Stimulated activated CD4-positive, alpha-beta T cell treated with anti-CD3 and anti-CD28 coated beads, Interleukin-4, amount 100 ng/mL, for 48 hours (primary cell): ENCODE measurements around the gene LRRC72.
"Not testable (repeated sequence)": the region's sequence is repeated elsewhere in the genome, so short reads cannot be mapped to it uniquely, and the experiment has no call there.

Source experiments
- DNase-seq, 2 donors: peaks; one replicate each; pipeline ENCODE4 v3.0.0-alpha.2; 2020; ENCODE audit warnings: low read depth in 2 of 2

LRRC72 gene

GRCh38 chr7:16526742-16527540 is at the start of gene LRRC72:
Gene LRRC72 (plus strand): TSS chr7:16526825. CDS start chr7:16526953, 128 bp downstream.
- DNase-seq: no peak

DNA sequence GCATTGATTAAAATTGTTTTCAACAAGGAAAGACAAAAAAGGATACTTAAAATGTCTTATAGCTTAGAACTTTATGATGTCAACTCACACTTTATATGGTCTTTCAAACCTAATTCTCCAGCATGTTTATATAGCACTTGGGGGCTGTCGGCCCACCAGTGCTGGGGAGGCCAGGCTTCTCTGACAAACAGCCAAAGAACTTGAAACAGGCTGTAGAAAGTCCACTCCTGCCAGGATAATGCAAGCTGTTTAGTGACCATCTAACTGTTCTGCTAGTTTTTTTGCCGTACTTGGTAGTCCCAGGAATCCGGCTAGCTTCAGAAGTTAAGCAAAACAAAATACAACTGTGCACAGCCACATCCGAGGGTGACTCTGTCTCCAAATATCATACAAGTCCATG is 47.5 kb upstream of the LRRC72 start:
- no peak for DNase-seq

- no peak for DNase-seq
These were observed 47.0 kb upstream of the LRRC72 start for GRCh38 chr7:16479591-16479990.

- no peak for DNase-seq
These were observed 42.0 kb upstream of the LRRC72 start for GRCh38 chr7:16484453-16485158.

DNA sequence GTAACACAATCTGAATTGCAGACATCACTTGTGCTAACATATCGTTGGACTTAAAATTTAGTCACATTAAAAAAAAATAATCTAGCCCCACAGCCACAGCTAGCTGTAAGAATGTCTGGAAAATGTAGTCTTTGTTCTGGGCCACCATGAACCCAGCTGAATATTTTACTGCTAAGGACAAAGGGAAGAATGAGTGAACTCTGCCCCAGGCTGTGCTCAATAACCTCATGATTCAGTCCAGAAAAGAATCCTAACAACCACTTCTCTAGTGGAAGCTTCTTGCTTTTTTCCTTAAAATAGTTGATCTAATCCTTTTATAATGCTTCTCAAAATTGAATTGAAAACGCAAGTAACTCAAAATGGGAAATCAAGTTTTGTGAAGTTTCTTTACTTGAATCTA is 35.5 kb upstream of the LRRC72 start:
- DNase-seq: no peak

DNA sequence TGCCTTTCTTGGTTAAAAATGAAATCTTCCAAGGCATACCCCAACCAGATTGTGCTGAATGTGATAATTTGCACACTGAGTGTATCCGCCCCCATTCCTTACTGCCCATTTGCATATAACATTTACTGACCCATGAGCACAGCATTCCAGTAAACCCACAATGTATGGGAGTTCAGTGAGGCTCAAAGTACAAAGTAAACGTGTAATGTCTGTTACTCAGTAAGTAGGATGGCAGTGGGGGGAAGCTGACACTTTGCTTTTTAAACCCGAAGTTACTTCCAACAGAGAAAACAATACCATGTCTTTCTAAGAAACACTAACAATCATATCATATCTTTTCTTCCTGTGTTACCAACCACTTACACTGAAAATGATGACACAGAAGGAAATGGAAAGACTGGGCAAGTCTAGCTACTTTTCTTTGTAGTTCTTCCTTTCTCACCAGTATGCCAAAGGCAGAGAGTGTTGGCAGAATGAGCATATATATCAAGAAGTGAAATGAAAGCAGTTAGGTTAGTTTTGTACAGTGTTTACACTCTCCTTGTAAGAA is 34.0 kb upstream of the LRRC72 start:
- DNase-seq: no peak

- DNase-seq: no peak
These were observed 33.4 kb upstream of the LRRC72 start for GRCh38 chr7:16493266-16493665.

- no peak for DNase-seq
These were observed 32.1 kb upstream of the LRRC72 start for GRCh38 chr7:16494551-16494950.

DNA sequence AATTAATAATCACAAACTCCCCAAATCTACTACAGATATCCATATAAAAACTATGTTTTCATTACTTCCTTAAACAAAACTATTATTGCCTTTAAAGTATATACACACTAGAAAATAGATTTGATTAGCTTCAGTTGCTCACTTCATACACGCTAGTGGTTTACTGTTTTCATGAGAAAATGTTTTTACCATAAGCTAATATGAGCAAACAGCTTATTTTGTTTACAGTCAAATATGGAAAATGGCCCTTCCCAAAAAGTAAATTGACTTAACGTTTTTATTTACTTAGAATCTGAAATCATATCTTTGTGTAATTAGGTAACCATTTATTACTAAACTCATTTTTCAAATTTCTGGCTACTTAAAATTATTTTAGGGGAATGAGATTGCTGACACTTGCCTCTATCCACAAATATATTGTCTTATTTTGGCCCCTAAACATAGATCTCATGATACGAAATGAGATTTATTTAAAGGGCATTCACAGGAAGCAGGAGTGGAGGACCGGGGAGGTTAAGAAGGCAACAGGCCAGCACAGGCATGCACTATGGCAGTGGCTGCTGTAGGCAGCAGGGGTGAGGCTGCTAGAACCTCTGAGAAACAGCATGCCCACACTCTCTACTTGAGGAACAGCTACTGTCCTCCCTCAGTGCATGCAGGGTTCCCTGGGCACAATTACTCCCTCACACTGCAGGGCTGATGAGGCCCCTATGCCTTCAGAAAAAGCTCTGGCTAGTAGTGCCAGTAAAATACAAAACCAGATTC is 31.5 kb upstream of the LRRC72 start:
- no peak for DNase-seq

DNA sequence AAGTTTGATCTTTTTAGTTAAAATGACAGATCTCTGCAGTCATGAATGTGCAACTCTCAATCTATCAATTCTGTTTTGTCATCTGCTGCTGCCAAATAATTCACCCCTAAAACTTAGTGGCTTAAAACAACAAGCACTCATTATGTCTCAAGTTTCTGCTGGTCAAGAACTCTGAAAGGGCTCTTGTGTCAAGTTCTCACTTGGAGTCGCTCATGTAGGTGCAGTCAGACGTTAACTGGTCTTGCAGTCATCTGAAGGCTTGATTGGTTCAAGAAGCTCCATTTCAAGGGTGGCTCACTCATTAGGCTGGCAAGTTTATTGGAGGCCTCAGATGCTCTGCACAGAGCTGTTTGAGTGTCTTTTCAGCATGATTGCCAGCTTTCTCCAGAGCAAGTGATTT is 28.5 kb upstream of the LRRC72 start:
- DNase-seq: no peak

- DNase-seq: no peak
These were observed 24.3 kb upstream of the LRRC72 start for GRCh38 chr7:16502303-16502702.

- no peak for DNase-seq
These were observed 22.6 kb upstream of the LRRC72 start for GRCh38 chr7:16504019-16504418.

- not testable (repeated sequence) for DNase-seq
These were observed 20.2 kb upstream of the LRRC72 start for GRCh38 chr7:16506422-16506821.

- DNase-seq: no peak
These were observed 16.8 kb upstream of the LRRC72 start for GRCh38 chr7:16509829-16510228.

- no peak for DNase-seq
These were observed 15.3 kb upstream of the LRRC72 start for GRCh38 chr7:16511314-16511713.

GRCh38 chr7:16512097-16512496 is 14.5 kb upstream of the LRRC72 start:
- no peak for DNase-seq

GRCh38 chr7:16514271-16514670 is 12.4 kb upstream of the LRRC72 start:
- no peak for DNase-seq

GRCh38 chr7:16514729-16515128 is 11.9 kb upstream of the LRRC72 start:
- DNase-seq: no peak

GRCh38 chr7:16515785-16516685 is 10.6 kb upstream of the LRRC72 start:
- no peak for DNase-seq

- DNase-seq: not testable (repeated sequence)
These were observed 6.6 kb upstream of the LRRC72 start for GRCh38 chr7:16519985-16520384.

GRCh38 chr7:16524332-16524731 is 2.3 kb upstream of the LRRC72 start:
- DNase-seq: no peak
